ENCODE results near the gene EPS8.

EPS8 gene

DNA sequence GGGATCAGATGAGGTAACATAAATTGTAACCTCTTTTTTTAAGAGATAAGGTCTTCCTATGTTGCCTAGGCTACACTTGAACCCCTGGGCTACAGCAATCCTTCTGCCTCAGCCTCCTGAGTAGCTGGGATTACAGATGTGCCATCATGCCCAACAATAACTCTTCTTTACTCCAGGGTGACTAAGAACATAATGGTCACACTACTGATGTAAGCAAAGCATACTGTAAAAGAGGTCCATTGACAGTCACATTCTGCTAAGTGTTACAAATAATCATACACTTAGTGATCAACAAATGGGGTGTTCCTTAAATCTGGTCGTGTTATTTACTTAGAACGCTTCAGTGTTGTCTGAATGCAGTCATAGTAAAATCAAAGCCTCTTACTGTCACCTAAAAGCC lies 68.9 kb downstream of the EPS8 start:
- TF ChIP-seq, protein P1, sequence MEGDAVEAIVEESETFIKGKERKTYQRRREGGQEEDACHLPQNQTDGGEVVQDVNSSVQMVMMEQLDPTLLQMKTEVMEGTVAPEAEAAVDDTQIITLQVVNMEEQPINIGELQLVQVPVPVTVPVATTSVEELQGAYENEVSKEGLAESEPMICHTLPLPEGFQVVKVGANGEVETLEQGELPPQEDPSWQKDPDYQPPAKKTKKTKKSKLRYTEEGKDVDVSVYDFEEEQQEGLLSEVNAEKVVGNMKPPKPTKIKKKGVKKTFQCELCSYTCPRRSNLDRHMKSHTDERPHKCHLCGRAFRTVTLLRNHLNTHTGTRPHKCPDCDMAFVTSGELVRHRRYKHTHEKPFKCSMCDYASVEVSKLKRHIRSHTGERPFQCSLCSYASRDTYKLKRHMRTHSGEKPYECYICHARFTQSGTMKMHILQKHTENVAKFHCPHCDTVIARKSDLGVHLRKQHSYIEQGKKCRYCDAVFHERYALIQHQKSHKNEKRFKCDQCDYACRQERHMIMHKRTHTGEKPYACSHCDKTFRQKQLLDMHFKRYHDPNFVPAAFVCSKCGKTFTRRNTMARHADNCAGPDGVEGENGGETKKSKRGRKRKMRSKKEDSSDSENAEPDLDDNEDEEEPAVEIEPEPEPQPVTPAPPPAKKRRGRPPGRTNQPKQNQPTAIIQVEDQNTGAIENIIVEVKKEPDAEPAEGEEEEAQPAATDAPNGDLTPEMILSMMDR (conservative IDR thresholded peaks at IDR 0.05; ENCODE audit: low read depth, low read length) = no peak
- H3K4me3 ChIP-seq (ENCODE audit: low read length) = no peak overlapping the region
- no peak for DNase-seq (ENCODE audit: low read depth)

DNA sequence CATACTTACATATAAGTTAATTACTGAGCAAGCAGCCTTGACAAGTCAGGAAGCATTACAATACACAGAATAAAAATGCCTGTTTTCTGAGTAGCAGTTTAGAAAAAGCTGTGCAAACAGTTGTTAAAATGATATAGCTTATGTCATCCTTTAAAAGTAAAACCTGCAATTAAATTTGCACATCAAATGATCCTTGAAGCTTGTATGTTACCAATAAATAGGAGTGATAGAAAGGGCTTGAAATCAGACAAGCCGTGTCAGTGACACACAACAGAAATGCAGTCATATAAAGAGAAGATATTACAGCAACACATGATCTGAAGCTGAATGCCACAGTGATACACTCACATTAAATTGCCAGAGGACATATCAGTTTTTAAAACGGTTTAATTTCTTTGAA lies 70.0 kb downstream of the EPS8 start:
- no peak for DNase-seq (ENCODE audit: low read depth)
- TF ChIP-seq, protein P1 (conservative IDR thresholded peaks at IDR 0.05; ENCODE audit: low read depth, low read length) = no peak
- no peak overlapping the region for H3K4me3 ChIP-seq (ENCODE audit: low read length)

DNA sequence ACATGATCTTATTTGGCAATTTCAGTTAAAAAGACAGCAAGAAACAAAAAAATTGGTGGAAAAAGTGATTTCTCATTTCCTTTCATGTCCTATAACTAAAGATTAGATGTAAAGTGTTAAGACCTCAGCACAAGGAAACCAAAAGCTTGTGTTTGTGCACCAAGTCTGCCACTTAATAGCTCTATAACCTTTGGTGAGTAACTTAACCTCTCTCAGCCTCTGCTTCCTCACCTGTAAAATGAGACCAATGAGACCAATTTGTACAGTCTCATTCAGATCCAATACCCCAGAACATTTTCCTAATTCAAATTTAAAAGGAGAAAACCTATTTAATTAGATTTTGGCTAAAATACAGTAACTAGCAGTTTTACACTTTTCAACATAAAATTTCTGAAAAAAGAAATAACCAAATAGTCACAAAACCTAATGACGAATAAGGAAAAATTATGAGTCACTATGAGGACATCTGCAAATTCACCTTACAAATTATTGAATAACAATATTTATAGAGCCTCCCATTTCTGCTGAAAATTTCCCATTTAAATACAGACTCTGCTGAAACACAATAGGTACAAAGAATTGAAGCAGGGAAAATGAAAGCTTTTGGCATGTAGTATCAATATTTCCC lies 71.1 kb downstream of the EPS8 start:
- TF ChIP-seq, protein P1 (conservative IDR thresholded peaks at IDR 0.05; ENCODE audit: low read depth, low read length) = no peak

DNA sequence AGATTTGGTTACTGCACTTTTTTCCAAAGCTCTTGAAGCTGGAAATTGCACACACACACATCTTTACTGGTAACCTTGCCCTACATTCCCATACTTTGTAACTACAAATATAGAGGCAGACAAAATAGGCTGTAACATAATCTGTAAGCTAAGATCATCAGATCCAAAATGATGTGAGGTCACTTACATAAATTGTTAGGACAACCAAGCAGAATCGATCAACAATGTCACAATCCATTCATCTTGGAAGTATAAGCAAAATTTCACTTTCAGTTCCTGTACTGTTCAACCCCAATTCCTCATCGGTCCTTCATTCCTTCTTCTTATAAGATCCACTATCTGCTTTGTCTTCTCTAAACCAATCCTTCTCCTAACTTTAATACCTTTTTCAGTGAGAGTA lies 72.6 kb downstream of the EPS8 start:
- no peak for DNase-seq (ENCODE audit: low read depth)
- TF ChIP-seq, protein P1 (conservative IDR thresholded peaks at IDR 0.05; ENCODE audit: low read depth, low read length) = no peak
- H3K4me3 ChIP-seq (ENCODE audit: low read length) = no peak overlapping the region

More for the DNA sequence above, 71.1 kb downstream of the EPS8 start:
- no peak for DNase-seq (ENCODE audit: low read depth)
- no peak overlapping the region for H3K4me3 ChIP-seq (ENCODE audit: low read length)

DNA sequence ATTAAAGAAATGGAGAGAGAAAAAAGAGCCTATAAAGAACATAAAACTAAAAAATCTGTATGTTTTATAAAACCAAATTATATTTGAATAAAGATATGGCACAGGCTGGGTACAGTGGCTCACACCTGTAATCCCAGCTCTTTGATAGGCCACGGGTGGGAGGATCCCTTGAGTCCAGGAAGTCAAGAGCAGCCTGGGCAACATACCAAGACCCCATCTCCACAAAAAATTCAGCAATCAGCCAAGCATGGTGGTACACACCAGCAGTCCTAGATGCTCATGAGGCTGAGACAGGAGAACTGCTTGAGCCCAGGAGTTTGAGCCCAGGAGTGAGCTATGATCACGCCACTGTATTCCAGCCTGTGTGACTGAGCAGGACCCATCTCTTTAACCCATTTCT lies 74.9 kb downstream of the EPS8 start:
- no peak overlapping the region for H3K4me3 ChIP-seq (ENCODE audit: low read length)
- TF ChIP-seq, protein P1 (conservative IDR thresholded peaks at IDR 0.05; ENCODE audit: low read depth, low read length) = no peak
- DNase-seq (ENCODE audit: low read depth) = no peak

DNA sequence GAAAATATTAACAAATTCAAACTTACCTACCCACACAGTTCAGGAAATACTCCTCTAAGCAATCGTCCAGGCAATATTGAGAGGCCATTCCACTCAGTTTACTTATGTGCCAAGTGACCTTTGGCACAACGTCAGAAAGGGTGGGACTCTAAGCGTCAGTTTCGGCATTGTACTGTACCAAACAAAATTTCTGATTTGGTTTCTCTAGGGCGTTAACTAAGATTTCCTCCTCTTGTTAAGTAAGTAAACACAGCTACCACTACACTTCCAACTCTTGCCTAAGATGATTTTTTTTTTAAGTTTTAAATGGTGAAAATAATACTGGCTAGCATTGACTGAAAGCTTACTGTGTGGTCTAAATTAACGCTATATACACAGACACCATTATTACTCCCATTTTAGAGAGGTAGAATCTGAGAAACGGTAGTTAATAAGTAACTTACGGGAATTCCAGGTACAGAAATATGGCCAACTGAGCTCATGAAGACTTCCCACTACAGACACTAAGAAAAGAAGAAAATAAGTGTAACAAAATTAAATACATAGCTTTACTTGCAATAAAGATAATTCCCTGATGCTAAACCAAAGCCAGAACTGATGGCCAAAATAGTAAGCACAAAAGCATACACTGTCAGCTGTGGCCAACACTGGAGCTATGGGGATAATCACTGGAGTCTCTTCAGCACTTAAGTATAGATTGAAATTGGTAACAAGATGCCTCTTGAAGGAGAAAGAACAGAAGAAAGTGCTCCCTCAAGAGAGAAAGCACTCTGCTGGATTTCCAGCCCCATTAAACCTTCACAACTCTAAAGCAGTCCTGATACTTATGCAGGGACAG lies 76.1 kb downstream of the EPS8 start:
- H3K4me3 ChIP-seq (ENCODE audit: low read length) = no peak overlapping the region
- TF ChIP-seq, protein P1 (conservative IDR thresholded peaks at IDR 0.05; ENCODE audit: low read depth, low read length) = no peak
- DNase-seq (ENCODE audit: low read depth) = no peak

DNA sequence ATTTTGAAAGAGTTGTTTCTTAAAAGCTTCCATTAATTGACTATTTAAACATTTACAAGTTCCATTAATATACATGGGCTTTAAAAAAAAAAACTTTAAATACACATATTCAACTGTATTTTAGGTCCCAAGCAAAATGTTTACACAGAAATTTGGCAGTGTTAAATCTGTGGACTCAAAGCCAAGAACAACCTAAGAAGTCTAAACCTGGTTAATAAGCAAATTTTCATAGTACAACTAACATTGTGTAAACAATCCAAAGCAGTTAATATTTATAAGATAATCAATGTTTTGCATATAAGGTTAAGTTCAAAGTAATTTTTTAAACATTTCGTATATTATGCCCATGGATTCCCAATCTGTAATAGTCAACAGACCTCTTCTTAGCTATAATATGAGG lies 77.0 kb downstream of the EPS8 start:
- H3K4me3 ChIP-seq (ENCODE audit: low read length) = no peak overlapping the region
- TF ChIP-seq, protein P1 (conservative IDR thresholded peaks at IDR 0.05; ENCODE audit: low read depth, low read length) = no peak
- no peak for DNase-seq (ENCODE audit: low read depth)

Measured in retinal pigment epithelial cell (primary cell).